HEK293T (cell line): ENCODE data around the gene RGL2.

Experiments
- CTCF ChIA-PET: fragments of 350-600 bp; formaldehyde crosslinking; extraction: SDS; loops from one replicate; lab custom pipeline; 2021; ENCODE audit warnings: antibody characterized with exemption, inconsistent platforms; lab: Yijun Ruan, JAX
- POLR2A ChIA-PET: fragments of 350-600 bp; formaldehyde crosslinking; extraction: SDS; loops from one replicate; lab custom pipeline; 2020; ENCODE audit warnings: antibody characterized with exemption, inconsistent platforms; lab: Yijun Ruan, JAX
- DNase-seq: peaks from one replicate; pipeline ENCODE4 v3.0.0; 2012; ENCODE audit warnings: mixed read lengths; ENCODE audit errors: extremely low spot score
- ARNT ChIP-seq: fragments of 450-650 bp; IDR thresholded peaks from 2 replicates; pipeline ENCODE4 v1.6.1; 2017; ENCODE audit warnings: mild to moderate bottlenecking
- BHLHE40 ChIP-seq: fragments of 450-650 bp; IDR thresholded peaks from 2 replicates; pipeline ENCODE4 v1.6.1; 2016; ENCODE audit warnings: mild to moderate bottlenecking, moderate library complexity, borderline replicate concordance
- CTBP1 ChIP-seq: fragments of 450-650 bp; IDR thresholded peaks from 2 replicates; pipeline ENCODE4 v1.6.1; 2016; ENCODE audit warnings: borderline replicate concordance
- ELF4 ChIP-seq: fragments of 450-650 bp; IDR thresholded peaks from 2 replicates; pipeline ENCODE4 v1.6.1; 2017; ENCODE audit warnings: antibody characterized with exemption
- FOXA1 ChIP-seq: fragments of 450-650 bp; IDR thresholded peaks from 2 replicates; pipeline ENCODE4 v1.6.1; 2016; ENCODE audit warnings: mild to moderate bottlenecking
- FOXK2 ChIP-seq: fragments of 450-650 bp; IDR thresholded peaks from 2 replicates; pipeline ENCODE4 v1.6.1; 2016; ENCODE audit warnings: mild to moderate bottlenecking
- FOXM1 ChIP-seq: fragments of 450-650 bp; IDR thresholded peaks from 2 replicates; pipeline ENCODE4 v1.6.1; 2017; ENCODE audit warnings: mild to moderate bottlenecking, borderline replicate concordance
- HDGF ChIP-seq: fragments of 450-650 bp; IDR thresholded peaks from 2 replicates; pipeline ENCODE4 v1.6.1; 2017; ENCODE audit warnings: antibody characterized with exemption, borderline replicate concordance
- L3MBTL2 ChIP-seq: fragments of 450-650 bp; conservative IDR thresholded peaks from 2 replicates; pipeline ENCODE4 v1.6.1; 2016; ENCODE audit warnings: mild to moderate bottlenecking
- LEF1 ChIP-seq: fragments of 450-650 bp; IDR thresholded peaks from 2 replicates; pipeline ENCODE4 v1.6.1; 2017; ENCODE audit warnings: mild to moderate bottlenecking, borderline replicate concordance
- NFRKB ChIP-seq: fragments of 450-650 bp; IDR thresholded peaks from 2 replicates; pipeline ENCODE4 v1.6.1; 2016; ENCODE audit warnings: mild to moderate bottlenecking, moderate library complexity
- PKNOX1 ChIP-seq: fragments of 450-650 bp; IDR thresholded peaks from 2 replicates; pipeline ENCODE4 v1.6.1; 2016
- SP1 ChIP-seq: fragments of 450-650 bp; IDR thresholded peaks from 2 replicates; pipeline ENCODE4 v1.6.1; 2017
- SUZ12 ChIP-seq: fragments of 450-650 bp; IDR thresholded peaks from 2 replicates; pipeline ENCODE4 v1.6.1; 2016; ENCODE audit warnings: mild to moderate bottlenecking
- TARDBP ChIP-seq: fragments of 450-650 bp; IDR thresholded peaks from 2 replicates; pipeline ENCODE4 v1.6.1; 2016
- ZNF384 ChIP-seq: fragments of 450-650 bp; IDR thresholded peaks from 2 replicates; pipeline ENCODE4 v1.6.1; 2016

Gene RGL2

GRCh38 chr6:33248932-33249731 lies 49.6 kb downstream of the RGL2 start:
- ChIA-PET CTCF (interaction anchor here (0.6 to 2.7 kb wide), 9 partner anchors 11 to 248 kb away, joined by 3 to 19 read pairs (median 5); partner anchors contain the start of gene B3GALT4), POLR2A (interaction anchor here (0.6 to 7.2 kb wide), 24 partner anchors 9 to 278 kb away, joined by 3 to 64 read pairs (median 5); partner anchors contain the start of genes B3GALT4, HSD17B8, RGL2 and RING1)
- DNase-seq: peak; percentile 91
- TF ChIP-seq FOXM1: no peak
- TF ChIP-seq HDGF: peak; percentile 30; the same call in 1 of the 2 replicates
- TF ChIP-seq PKNOX1: peak; percentile 97
- TF ChIP-seq FOXK2: no peak
- TF ChIP-seq L3MBTL2: peak; percentile 41; the same call in 1 of the 2 replicates

- POLR2A ChIA-PET: interaction anchor here (0.6 to 7.2 kb wide), 17 partner anchors 9 to 277 kb away, joined by 3 to 64 read pairs (median 9); partner anchors contain the start of genes B3GALT4, HSD17B8, RGL2 and RING1
- no peak for TF ChIP-seq SUZ12
- no peak for TF ChIP-seq SP1
- no peak; the same call in 1 of the 2 replicates for TF ChIP-seq ARNT
- TF ChIP-seq BHLHE40: no peak
- TF ChIP-seq PKNOX1: no peak
- no peak for TF ChIP-seq FOXK2
- TF ChIP-seq L3MBTL2: peak; percentile 81
- CTCF ChIA-PET: interaction anchor here (0.6 to 2.7 kb wide), 13 partner anchors 11 to 248 kb away, joined by 3 to 19 read pairs (median 5); partner anchors contain the start of gene RPS18
- peak; percentile 19 for DNase-seq
Observed at GRCh38 chr6:33248643-33248931, 50.2 kb downstream of the RGL2 start.

- POLR2A ChIA-PET: interaction anchor here (0.6 to 7.2 kb wide), 18 partner anchors 8 to 276 kb away, joined by 3 to 64 read pairs (median 8); partner anchors contain the start of genes B3GALT4, HSD17B8, RGL2 and RING1
- peak; percentile 80 for DNase-seq
- no peak for TF ChIP-seq ELF4
- CTCF ChIA-PET: interaction anchor here (0.6 to 2.7 kb wide), 16 partner anchors 10 to 263 kb away, joined by 3 to 19 read pairs (median 4); partner anchors contain the start of genes HSD17B8 and RPS18
Observed at GRCh38 chr6:33247977-33248642, 50.6 kb downstream of the RGL2 start.

GRCh38 chr6:33243476-33243875 lies 55.3 kb downstream of the RGL2 start:
- no peak for DNase-seq
- TF ChIP-seq HDGF (no peak), ELF4 (no peak), NFRKB (no peak), SUZ12 (no peak), ZNF384 (no peak), FOXM1 (no peak), LEF1 (no peak), PKNOX1 (no peak)
- ChIA-PET POLR2A (no interaction called here), CTCF (interaction anchor here (0.7 kb wide), 1 partner anchor 96 kb away, joined by 9 read pairs; no protein-coding TSS in a partner anchor)

GRCh38 chr6:33241968-33242367 lies 56.8 kb downstream of the RGL2 start:
- CTCF ChIA-PET: interaction anchor here (0.7 kb wide), 1 partner anchor 116 kb away, joined by 3 read pairs; no protein-coding TSS in a partner anchor
- POLR2A ChIA-PET: no interaction called here

More at GRCh38 chr6:33241968-33242367, 56.8 kb downstream of the RGL2 start:
- DNase-seq: no peak
- TF ChIP-seq CTBP1 (no peak), SP1 (no peak), FOXK2 (no peak), FOXA1 (no peak), SUZ12 (no peak), LEF1 (no peak), HDGF (no peak), ELF4 (no peak), BHLHE40 (no peak), PKNOX1 (no peak), NFRKB (no peak), FOXM1 (no peak), TARDBP (no peak), L3MBTL2 (no peak)
